PC-9 (cell line): Measurements from ENCODE around the gene EEF1B2.

Experiments
- CTCF ChIP-seq: fragments of 200-600 bp; sonication (generic); conservative IDR thresholded peaks from 2 replicates; pipeline ENCODE4 v1.6.1; 2017; ENCODE audit warnings: mixed run types, antibody characterized with exemption, mild to moderate bottlenecking, moderate library complexity
- EZH2 ChIP-seq: fragments of 200-600 bp; sonication (generic); IDR thresholded peaks from 2 replicates; pipeline ENCODE4 v1.8.0; 2017; ENCODE audit warnings: antibody characterized with exemption, low read depth

GRCh38 chr2:206149330-206149729 is 10.4 kb upstream of the EEF1B2 start:
- TF ChIP-seq CTCF = no peak
- no peak for TF ChIP-seq EZH2
